Fibroblast of the aortic adventitia (primary cell): ENCODE measurements around the gene NFYC. TPM values are rescaled to one million over a fixed set of nuclear protein-coding genes. Genes with fewer than 3 reads are reported as not detected.
"Not testable (repeated sequence)": the region's sequence is repeated elsewhere in the genome, so short reads cannot be mapped to it uniquely, and the experiment has no call there.

Experiments used
- DNase-seq: peaks from one replicate; pipeline ENCODE4 v3.0.0-alpha.2; 2010; ENCODE audit warnings: low read depth
- H3K4me3 ChIP-seq: 2 replicates; pipeline ENCODE4 v1.5.1; 2011; ENCODE audit warnings: low read depth, mild to moderate bottlenecking, control low read depth, low read length, moderate library complexity
- total RNA-seq: library from RNA; depleted of rRNA; stranded (reverse); fragments of >200 nt; gene quantifications from 2 replicates; pipeline ENCODE4 v1.2.3, GENCODE V29; 2012; ENCODE audit warnings: low replicate concordance
- TF ChIP-seq, protein P1 (sequence below): IDR thresholded peaks from 2 replicates; pipeline ENCODE4 v1.5.1; 2011; ENCODE audit warnings: mild to moderate bottlenecking, low read length, control low read depth, inconsistent platforms; ENCODE audit not compliant: insufficient read depth

NFYC gene
- total RNA-seq, 1 donor = 23.1 TPM

DNA sequence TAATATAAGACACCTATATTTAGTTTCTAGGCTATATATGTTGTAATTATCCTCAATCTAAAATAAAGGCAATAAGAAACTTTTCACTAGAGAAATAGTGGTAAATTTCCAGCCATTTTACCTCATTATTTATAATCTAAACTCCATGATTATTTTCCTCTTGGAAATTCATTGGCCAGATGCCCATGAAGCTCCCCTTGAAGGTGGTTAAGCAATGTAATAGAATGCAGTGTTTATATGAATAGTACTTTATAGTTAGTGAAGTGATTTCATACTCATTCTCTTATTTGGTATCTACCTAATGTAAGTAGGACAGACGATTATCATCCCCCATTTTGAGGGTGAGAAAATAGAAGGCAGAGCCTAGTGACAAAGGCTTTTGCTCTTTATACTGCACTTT lies 26.5 kb downstream of the NFYC start:
- H3K4me3 ChIP-seq = no peak overlapping the region
- peak; percentile 13 for DNase-seq
- TF ChIP-seq, protein P1, sequence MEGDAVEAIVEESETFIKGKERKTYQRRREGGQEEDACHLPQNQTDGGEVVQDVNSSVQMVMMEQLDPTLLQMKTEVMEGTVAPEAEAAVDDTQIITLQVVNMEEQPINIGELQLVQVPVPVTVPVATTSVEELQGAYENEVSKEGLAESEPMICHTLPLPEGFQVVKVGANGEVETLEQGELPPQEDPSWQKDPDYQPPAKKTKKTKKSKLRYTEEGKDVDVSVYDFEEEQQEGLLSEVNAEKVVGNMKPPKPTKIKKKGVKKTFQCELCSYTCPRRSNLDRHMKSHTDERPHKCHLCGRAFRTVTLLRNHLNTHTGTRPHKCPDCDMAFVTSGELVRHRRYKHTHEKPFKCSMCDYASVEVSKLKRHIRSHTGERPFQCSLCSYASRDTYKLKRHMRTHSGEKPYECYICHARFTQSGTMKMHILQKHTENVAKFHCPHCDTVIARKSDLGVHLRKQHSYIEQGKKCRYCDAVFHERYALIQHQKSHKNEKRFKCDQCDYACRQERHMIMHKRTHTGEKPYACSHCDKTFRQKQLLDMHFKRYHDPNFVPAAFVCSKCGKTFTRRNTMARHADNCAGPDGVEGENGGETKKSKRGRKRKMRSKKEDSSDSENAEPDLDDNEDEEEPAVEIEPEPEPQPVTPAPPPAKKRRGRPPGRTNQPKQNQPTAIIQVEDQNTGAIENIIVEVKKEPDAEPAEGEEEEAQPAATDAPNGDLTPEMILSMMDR = no peak

DNA sequence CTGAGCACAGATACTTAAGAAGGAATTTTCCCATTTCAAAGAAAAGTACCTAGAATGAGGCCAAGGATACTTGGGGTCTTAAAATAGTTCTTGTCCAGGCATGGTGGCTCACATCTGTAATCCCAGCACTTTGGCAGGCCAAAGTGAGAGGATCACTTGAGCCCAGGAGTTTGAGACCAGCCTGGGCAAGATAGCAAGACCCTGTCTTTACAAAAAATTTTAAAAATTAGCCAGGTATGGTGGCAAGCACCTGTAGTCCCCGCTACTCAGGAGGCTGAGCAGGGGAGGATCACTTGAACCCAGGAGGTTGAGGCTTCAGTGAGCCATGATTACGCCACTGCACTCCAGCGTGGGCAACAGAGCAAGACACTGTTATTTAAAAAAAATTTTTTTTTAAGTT lies 29.0 kb downstream of the NFYC start:
- no peak overlapping the region for H3K4me3 ChIP-seq
- no peak for DNase-seq
- TF ChIP-seq, protein P1 = no peak

DNA sequence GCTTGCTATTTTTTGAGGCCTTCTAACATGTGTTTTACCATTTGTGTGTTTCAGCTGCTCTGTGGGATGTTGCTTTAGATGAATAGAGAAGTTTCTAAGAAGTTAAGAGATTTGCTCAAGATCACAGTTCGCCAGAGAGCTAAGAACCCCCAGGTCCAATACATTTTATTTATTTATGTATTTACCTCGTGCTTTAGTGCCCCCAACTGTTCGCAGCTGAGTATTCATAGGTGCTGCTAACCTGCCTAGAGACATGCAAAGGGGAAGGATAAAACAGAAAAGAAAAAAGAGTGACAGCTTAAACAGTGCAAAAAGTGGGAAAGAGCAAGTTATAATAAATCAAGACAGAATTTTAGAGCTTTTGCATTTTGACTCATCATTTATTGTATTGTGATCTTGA lies 31.1 kb downstream of the NFYC start:
- no peak for DNase-seq
- TF ChIP-seq, protein P1 = no peak
- no peak overlapping the region for H3K4me3 ChIP-seq

DNA sequence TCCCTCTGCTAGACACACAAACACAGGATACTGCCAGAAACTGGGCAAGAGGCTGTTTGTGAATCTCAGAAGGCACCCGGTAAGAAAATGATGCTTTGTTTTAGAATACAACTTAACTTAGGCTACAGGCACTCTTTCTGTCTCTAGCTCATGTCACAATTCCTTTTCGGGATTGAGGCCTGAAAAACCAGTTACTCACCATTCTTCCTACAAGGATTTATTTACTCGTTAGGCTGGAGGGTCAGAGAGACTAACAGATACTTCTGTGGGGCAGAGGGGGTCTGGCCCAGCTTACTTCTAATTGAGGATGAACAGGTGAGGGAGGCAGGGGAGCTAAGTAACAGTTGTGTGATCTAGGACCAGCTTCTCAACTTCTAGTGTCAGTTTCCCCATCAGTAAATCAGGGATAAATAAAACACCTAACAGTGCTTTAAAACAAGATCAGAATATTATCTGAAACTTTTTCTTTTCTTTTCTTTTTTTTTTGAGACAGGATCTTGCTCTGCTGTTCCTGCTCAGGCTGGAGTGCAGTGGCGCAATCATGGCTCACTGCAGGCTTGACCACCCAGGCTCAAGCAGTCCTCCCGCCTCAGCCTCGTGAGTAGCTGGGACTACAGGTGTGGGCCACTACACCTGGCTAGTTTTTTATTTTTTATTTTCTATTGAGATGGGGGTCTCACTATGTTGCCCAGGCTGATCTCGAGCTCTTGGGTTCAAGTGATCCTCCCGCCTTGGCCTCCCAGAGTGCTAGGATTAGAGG lies 31.9 kb downstream of the NFYC start:
- TF ChIP-seq, protein P1 = no peak
- no peak overlapping the region for H3K4me3 ChIP-seq
- DNase-seq = no peak

DNA sequence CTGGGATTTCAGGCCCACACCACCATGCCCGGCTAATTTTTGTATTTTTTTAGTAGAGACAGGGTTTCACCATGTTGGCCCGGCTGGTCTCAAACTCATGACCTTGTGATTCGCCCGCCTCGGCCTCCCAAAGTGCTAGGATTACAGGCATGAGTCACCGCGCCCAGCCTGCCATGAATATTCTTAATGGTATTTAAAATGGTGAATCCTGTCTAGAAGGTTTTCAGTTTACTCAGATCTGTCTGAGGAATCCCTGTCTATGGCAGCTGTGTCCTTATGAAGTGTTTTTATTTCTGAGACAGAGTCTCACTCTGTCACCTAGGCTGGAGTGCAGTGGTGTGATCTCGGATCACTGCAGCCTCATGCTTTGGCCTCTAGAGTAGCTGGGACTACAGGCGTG lies 36.2 kb downstream of the NFYC start:
- not testable (repeated sequence) for DNase-seq, H3K4me3 ChIP-seq

DNA sequence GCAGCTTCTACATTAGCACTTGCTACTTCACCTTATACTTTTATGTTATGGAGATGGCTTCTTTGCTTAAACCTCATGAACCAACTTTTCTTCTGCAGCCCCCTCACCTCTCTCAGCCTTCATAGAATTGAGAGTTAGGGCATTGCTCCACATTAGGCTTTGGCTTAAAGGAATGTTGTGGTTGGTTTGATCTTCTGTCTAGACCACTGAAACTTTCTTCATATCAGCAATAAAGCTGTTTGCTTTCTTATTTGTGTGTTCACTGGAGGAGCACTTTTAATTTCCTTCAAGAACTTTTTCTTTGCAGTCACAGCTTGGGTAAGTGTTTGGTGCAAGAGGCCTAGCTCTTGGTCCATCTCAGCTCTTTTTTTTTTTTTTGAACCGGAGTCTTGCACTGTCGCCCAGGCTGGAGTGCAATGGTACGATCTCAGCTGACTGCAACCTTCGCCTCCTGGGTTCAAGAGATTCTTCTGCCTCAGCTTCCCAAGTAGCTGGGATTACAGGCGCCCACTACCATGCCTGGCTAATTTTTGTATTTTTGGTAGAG lies 37.9 kb downstream of the NFYC start:
- not testable (repeated sequence) for H3K4me3 ChIP-seq, DNase-seq

DNA sequence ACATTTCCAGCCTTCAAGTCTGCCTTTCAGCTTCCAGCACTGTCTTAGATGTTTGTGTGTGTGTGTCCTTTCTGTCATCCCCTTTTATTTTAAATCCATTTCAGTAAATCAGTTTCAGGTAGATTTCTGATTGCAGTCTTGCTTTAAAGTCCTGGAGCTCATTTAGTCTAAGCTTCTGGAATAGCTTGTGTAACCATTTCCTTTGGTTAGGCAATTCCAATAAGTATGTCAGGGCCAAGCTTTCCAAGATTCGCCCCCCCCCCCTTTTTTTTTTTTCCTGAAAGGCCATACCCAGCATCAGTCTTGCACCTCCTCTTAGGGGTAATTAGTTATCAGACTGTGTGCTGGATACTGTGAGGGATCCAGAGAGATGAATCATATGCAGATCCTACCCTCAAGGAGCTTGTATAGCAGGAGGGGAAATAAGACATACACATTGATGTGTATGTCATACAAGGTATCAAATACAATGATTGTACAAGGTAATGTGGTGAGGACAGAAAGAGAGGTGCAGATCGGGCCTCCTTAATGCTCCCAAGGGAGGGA lies 41.3 kb downstream of the NFYC start:
- no peak overlapping the region for H3K4me3 ChIP-seq
- TF ChIP-seq, protein P1 = no peak
- no peak for DNase-seq
